Activated naive CD8-positive, alpha-beta T cell treated with anti-CD3 and anti-CD28 coated beads, Interleukin-2, amount 50 U/mL, for 16 hours (primary cell): ENCODE measurements around the gene SAMD3.
"Not testable (repeated sequence)": the region's sequence is repeated elsewhere in the genome, so short reads cannot be mapped to it uniquely, and the experiment has no call there.

Experiments
- DNase-seq: peaks from one replicate; pipeline ENCODE4 v3.0.0-alpha.2; 2020; ENCODE audit warnings: low read depth, low spot score

The SAMD3 gene

GRCh38 chr6:130132286-130132701, 90.5 kb downstream of the SAMD3 start:
- no peak for DNase-seq

GRCh38 chr6:130129762-130130246, 92.9 kb downstream of the SAMD3 start:
- no peak for DNase-seq

GRCh38 chr6:130128326-130128725, 94.4 kb downstream of the SAMD3 start:
- DNase-seq, result no peak

DNA sequence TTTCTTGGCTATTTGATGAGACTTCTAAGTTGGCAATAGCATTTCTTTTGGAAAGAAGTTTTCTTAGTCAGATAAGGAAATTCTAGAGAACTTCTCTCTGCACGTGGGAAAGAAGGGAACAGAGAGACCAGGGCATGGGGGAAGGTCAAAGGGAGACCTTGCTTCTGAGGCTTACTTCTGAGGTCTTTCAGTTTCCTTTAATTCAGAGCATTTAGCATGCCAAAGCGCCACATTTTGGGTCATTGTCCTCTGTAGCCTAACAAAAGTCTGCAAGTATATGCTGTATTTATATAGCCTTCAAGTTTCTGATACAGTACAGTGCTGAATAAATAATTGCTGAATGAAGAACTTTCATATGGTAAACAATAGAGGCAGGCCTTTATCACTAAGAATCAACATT, 95.6 kb downstream of the SAMD3 start:
- no peak for DNase-seq

DNA sequence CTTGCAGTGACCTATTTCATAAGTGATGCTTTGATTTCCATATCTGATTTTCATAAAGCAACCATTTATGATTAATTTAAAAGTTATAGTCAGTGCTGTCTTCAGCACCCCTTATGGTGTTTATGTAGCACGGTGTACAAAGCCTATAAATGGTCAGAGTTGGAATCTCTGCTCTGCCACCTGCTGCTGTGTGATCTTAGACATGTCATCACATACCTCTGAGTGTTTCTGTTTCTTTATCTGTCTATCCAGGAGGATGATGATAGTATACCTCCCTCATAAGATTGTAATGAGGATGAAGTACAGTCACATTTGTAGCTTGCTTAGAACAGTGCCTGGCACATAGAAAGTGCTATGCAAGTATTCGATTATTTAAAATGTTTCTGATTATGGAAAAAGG, 100.5 kb downstream of the SAMD3 start:
- no peak for DNase-seq

GRCh38 chr6:130120731-130121130, 102.0 kb downstream of the SAMD3 start:
- DNase-seq, result no peak

DNA sequence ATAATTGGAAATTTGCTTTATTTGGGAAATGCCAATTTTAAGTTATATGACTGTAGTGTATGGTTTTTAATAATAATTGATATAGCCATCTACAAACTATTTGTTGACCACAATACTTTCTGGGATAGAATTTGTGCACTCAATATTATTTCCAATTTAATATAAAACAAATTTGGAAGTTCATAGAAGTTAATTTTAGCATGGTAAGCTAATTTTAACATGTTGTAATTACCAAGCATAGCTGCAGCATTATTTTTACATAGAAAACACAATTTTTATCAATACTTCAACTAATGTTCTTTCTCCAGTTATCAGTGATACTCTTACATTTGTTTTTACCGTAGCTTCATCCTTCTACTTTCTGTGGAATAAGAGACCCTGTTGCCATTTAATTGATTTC, 103.5 kb downstream of the SAMD3 start:
- no peak for DNase-seq

DNA sequence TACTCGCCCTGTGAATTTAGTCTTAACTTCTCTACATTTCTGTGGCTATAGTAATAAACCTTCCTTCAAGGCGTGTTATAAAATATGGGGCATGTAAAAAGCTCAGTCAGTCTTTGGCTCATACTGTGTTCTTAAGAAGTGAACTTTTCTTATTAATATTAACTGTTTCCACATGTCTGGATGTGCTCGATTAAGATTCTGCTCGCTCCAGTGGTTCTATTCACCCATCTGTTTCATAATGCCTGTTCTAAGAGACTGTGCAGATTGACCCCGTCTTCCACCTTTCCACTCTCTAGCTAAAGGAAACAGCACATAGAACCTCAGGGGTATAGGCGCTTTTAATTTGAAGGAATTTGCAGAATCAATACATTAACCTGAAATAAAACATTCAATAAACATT, 104.5 kb downstream of the SAMD3 start:
- DNase-seq, result no peak

GRCh38 chr6:130117187-130117701, 105.5 kb downstream of the SAMD3 start:
- not testable (repeated sequence) for DNase-seq

DNA sequence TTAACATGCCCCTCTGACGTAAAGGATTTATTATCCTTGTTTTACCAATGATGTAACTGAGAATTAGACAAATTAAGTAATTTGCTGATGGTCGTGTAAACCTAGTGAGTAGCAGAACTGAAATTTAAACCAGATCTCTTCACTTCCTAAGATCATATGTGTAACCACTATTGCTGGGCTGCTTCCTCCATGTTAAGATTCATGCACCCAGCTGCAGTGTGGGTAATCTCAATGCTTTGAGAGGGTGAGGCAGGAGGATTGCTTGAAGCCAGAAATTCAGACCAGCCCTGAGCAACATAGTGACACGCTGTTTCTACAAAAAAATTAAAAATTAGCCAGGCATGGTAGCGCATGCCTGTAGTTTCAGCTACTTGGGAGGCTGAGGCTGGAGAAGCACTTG, 106.5 kb downstream of the SAMD3 start:
- no peak for DNase-seq

DNA sequence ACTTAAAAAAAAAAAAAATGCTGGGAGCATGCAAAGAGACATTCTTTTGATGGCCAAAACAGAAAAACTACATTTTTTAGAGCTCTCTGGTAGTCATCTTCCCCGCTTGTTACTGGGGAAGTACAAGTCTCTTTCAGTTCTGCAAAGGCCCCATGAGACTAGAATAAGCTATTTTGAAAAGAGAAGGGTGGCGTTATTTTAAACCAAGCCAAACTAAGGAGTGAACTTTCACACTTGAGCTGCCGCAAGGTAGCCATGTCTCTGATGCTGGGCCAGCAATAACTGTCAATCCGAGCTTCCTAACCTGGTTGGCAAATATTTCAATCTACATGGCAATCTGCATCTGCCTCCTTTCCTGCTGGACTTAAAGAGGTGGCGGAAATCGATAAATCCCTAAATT, 107.7 kb downstream of the SAMD3 start:
- no peak for DNase-seq

DNA sequence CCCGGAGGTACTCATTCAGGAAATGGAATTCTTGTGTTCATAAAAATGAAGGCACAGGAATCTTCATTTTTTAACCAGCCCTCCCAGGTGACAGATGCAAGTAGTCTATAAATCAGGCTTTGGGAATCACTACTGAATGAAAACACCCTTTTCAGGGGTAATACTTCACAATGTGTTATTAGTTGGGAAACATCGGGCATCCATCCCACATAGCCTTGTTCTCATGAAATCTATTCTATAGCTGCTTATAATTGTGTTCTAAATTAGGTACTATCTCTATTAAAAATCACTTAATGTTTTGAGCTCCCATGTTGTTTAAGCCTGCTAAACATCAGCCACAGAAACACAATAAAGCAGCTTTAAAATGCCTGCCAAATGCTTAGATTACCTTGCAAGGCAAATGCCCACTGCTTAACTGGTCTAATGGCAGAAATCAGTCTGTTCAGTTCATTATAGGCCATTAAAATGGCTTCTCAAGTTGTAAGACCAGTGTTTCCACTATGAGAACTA, 109.5 kb downstream of the SAMD3 start:
- no peak for DNase-seq

DNA sequence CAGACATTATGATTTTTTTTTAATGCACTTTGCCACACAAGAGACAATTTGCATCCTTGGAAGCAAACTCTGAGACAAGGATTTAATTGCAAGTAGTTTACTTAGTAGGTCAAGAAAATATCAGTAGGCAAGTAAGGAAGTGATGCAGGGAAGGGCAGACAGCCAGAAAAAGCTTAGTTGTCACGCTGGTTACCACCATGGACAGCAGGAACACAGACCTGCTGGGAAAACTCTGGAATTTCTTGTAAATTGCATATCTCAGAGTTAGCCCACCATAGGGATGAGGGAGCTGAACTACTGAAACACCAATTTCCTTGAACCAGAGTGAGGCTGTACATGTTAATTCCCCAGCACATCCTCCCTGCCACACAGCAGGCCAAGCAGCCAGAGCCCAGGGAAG, 111.7 kb downstream of the SAMD3 start:
- no peak for DNase-seq

DNA sequence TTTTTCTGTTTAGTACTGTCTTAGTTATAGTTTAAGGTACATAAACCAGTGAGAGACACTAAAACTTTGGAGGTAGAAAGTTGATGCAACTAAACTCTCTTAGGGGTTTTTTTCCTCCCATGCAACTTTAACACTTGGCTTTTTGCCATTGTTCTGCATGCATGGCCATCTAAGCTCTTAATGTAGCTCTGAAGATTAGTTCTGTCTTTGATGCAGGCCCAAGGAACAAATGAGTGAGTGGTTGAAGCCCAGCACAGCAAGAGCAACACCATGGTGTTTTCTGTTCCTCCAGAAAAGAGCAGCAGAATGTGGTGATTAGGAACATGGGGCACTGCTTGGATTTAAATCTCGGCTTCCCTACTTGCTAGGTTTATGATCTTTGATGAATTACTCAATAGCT, 115.0 kb downstream of the SAMD3 start:
- DNase-seq, result no peak

DNA sequence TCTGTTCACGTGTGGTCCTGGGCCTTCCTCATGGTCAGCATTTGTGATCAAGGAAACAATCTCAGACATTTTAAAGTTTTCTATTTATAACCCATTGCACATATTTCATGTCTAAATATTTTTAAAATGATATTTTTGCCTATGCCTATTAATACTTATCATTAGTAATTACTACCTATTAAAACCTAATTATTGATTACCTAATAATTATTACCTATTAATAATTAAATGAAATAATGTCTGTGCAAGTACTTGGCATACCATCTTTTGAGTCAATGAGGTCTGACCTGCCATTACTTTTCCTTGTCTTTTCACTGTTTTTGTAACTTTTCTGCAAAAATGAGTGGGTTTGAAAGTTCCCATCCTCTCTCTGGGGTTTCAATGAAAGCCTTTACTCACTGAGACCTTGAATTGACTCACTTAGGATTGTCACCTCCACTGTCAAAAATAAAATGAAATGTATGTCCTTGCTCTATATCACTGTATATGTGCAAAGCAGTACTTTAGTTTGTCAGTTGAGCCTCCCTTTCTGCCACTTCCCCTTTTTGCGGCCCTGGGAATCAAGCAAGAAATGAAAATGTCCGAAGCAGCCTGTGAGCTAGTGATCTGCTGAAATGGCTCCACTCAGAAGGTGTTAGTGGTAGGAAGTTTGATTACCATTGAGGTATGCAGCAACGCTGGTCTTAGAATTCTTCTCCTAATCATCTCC, 116.6 kb downstream of the SAMD3 start:
- DNase-seq, result no peak

DNA sequence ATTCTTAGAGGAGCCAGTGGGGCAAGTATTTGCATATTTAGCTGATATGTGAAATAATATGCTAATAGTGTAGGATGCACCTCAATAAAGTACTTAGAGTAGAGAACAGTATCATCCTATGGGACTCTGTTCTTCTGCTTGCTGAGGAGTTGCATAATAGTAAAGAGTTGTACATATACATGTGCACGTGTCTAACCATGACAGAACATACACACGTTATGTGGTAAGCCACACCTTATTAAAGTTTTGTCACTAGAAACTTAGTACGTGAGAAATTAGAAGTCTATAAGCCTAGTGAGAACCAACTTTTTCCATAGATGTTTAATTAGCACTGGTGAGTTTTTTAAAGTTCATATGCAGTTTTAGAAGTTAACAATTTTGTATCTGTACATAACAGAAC, 123.6 kb downstream of the SAMD3 start:
- no peak for DNase-seq

GRCh38 chr6:130098317-130098716, 124.4 kb downstream of the SAMD3 start:
- DNase-seq, result no peak
